GM12878 (cell line): ENCODE measurements around the gene SIX3. TPM values are rescaled to one million over a fixed set of nuclear protein-coding genes. Genes with fewer than 3 reads are reported as not detected.

Experiments used
- ATAC-seq: fragments of 200-7000 bp; cut with Tn5 transposase; 3 replicates; pipeline ENCODE4 v1.9.1; 2020; ENCODE audit warnings: mild to moderate bottlenecking, moderate library complexity
- BruUV-seq: library from RNA; stranded (reverse); fragments of 400-500 nt; replicated peaks from 2 replicates; lab custom pipeline; 2021; lab: Mats Ljungman, UMichigan
- CTCF ChIA-PET: fragments of 300-600 bp; sonication (Branson Sonifier 250); formaldehyde crosslinking; extraction: SDS; loops from one replicate; lab custom pipeline; 2021; ENCODE audit warnings: inconsistent platforms; lab: Yijun Ruan, JAX
- POLR2A ChIA-PET: fragments of 350-600 bp; formaldehyde crosslinking; extraction: SDS; loops from one replicate; lab custom pipeline; 2021; ENCODE audit warnings: inconsistent platforms; lab: Charles Lee
- RAD21 ChIA-PET: fragments of 300-600 bp; sonication (Branson Sonifier 250); formaldehyde crosslinking; loops from one replicate; lab custom pipeline; 2023; ENCODE audit warnings: antibody characterized with exemption; ENCODE audit not compliant: unreplicated experiment; lab: Charles Lee
- SMC1A ChIA-PET: fragments of 300-600 bp; sonication (Branson Sonifier 250); formaldehyde crosslinking; loops from one replicate; lab custom pipeline; 2023; ENCODE audit not compliant: unreplicated experiment, uncharacterized antibody; lab: Charles Lee
- DNase-seq: peaks from one replicate; pipeline ENCODE4 v3.0.0-alpha.2; 2011; ENCODE audit warnings: low read depth, low spot score
- FAIRE-seq: peaks from 3 replicates; lab custom pipeline; 2011; peaks lifted over from hg19 to GRCh38; lab: Jason Lieb, UNC
- H2AFZ ChIP-seq: 2 replicates; pipeline ENCODE4 v1.6.0; 2011; ENCODE audit warnings: low read depth, low read length, control low read depth; ENCODE audit not compliant: control insufficient read depth
- H3K27ac ChIP-seq: 2 replicates; pipeline ENCODE4 v1.5.1; 2011; ENCODE audit warnings: control low read depth; ENCODE audit not compliant: control insufficient read depth, insufficient read depth
- H3K27me3 ChIP-seq, 2 experiments: replicated peaks in 1 of 2; 2 replicates each; pipeline versions ENCODE4 v1.6.0 to v1.6.1; 2011; ENCODE audit warnings: low read length in 1 of 2; ENCODE audit not compliant: control insufficient read depth in 2 of 2, insufficient read depth in 2 of 2
- H3K36me3 ChIP-seq, 2 experiments: 2 replicates each; pipeline ENCODE4 v1.5.1; 2011; ENCODE audit warnings: low read length in 1 of 2; ENCODE audit not compliant: control insufficient read depth in 2 of 2, insufficient read depth in 2 of 2
- H3K4me1 ChIP-seq: 2 replicates; pipeline ENCODE4 v1.6.1; 2011; ENCODE audit warnings: mild to moderate bottlenecking, low read length, moderate library complexity, mixed read lengths; ENCODE audit not compliant: control insufficient read depth, insufficient read depth
- H3K4me2 ChIP-seq: 2 replicates; pipeline ENCODE4 v1.6.0; 2011; ENCODE audit warnings: control low read depth; ENCODE audit not compliant: control insufficient read depth, insufficient read depth
- H3K4me3 ChIP-seq: fragments of 200-600 bp; sonication (generic); 2 replicates; pipeline ENCODE4 v1.5.1; 2016
- H3K79me2 ChIP-seq: 2 replicates; pipeline ENCODE4 v1.6.0; 2011; ENCODE audit warnings: low read length; ENCODE audit not compliant: control insufficient read depth, insufficient read depth
- H3K9ac ChIP-seq: 2 replicates; pipeline ENCODE4 v1.8.0; 2011; ENCODE audit warnings: low read length, control low read depth, mixed read lengths; ENCODE audit not compliant: control insufficient read depth, insufficient read depth
- H3K9me3 ChIP-seq: replicated peaks from 3 replicates; pipeline ENCODE4 v1.5.1; 2011; ENCODE audit warnings: mild to moderate bottlenecking, low read length; ENCODE audit not compliant: control insufficient read depth, insufficient read depth
- H4K20me1 ChIP-seq: 2 replicates; pipeline ENCODE4 v1.6.0; 2011; ENCODE audit not compliant: control insufficient read depth, insufficient read depth
- CEBPB ChIP-seq, 2 experiments: fragments of 150-350 bp in 1 of 2; IDR thresholded peaks; 2 replicates each; pipeline ENCODE4 v1.6.1; 2012 to 2014; ENCODE audit warnings: low read depth in 2 of 2, low read length in 2 of 2, borderline replicate concordance in 1 of 2, inconsistent platforms in 1 of 2
- CREM ChIP-seq: IDR thresholded peaks from 2 replicates; pipeline ENCODE4 v1.6.1; 2014; ENCODE audit warnings: antibody characterized with exemption, low read depth
- JUNB ChIP-seq: IDR thresholded peaks from 2 replicates; pipeline ENCODE4 v1.6.1; 2016; ENCODE audit warnings: antibody characterized with exemption, mild to moderate bottlenecking
- MYB ChIP-seq: fragments of 150-350 bp; IDR thresholded peaks from 2 replicates; pipeline ENCODE4 v1.6.1; 2014; ENCODE audit warnings: mild to moderate bottlenecking, low read depth, low read length, borderline replicate concordance
- PML ChIP-seq: IDR thresholded peaks from 2 replicates; pipeline ENCODE4 v1.6.1; 2012; ENCODE audit warnings: low read length, inconsistent platforms
- POLR2AphosphoS2 ChIP-seq: IDR thresholded peaks from 2 replicates; pipeline ENCODE4 v1.6.1; 2011; ENCODE audit warnings: low read depth, mild to moderate bottlenecking, low read length, improper control_type of control experiment, moderate library complexity
- ZNF207 ChIP-seq: fragments of 450-650 bp; IDR thresholded peaks from 2 replicates; pipeline ENCODE4 v1.6.1; 2014; ENCODE audit warnings: antibody characterized with exemption, mild to moderate bottlenecking, borderline replicate concordance
- WGBS: methylation state at CpG from one replicate; pipeline ENCODE4 v1.1.6; 2016; ENCODE audit warnings: low lambda C conversion rate; ENCODE audit not compliant: insufficient replicate concordance, insufficient coverage; ENCODE audit errors: missing lambda C conversion rate; 5-methylcytosine and 5-hydroxymethylcytosine counted together
- in situ Hi-C: fragments of 300-500 bp; cut with MboI; formaldehyde crosslinking; loops from 9 replicates; pipeline ENCODE4 v1.14.3; 2018; ENCODE audit warnings: mixed read lengths
- intact Hi-C: fragments of 100-400 bp; cut with micrococcal nuclease; formaldehyde crosslinking; loops from one replicate; pipeline ENCODE4 v1.14.2; 2022; ENCODE audit not compliant: unreplicated experiment
- polyA plus RNA-seq, 11 experiments: library from polyadenylated mRNA; depleted of rRNA in 4 of 11; unstranded in 6 of 11; stranded (reverse) in 5 of 11; fragments of >200 nt; fragmentation: Nextera tagmentation in 4 of 11; fragmentation: Illumina TruSeq in 1 of 11; extraction: Ambion mirVana in 4 of 11; extraction: Trizol in 1 of 11; gene quantifications; 1 replicate in 1 of 11; 2 replicates in 10 of 11; pipeline versions ENCODE4 v1.2.1 to v1.2.3, GENCODE V29; 2011 to 2016; ENCODE audit warnings: inconsistent platforms in 2 of 11, missing spikeins in 2 of 11, low read depth in 1 of 11
- total RNA-seq, 4 experiments: library from RNA; depleted of rRNA in 3 of 4; stranded (reverse); fragments of >200 nt in 3 of 4; fragmentation: Illumina TruSeq in 1 of 4; extraction: Trizol in 1 of 4; gene quantifications; 2 replicates each; pipeline versions ENCODE4 v1.2.1 to v1.2.3, GENCODE V29; 2013 to 2021
- TF ChIP-seq, protein P1 (sequence below): IDR thresholded peaks from 2 replicates; pipeline ENCODE4 v1.6.1; 2012; ENCODE audit warnings: low read length, inconsistent platforms
- TF ChIP-seq, protein P2 (sequence below): IDR thresholded peaks from 2 replicates; pipeline ENCODE4 v1.6.1; 2012; ENCODE audit warnings: low read depth, low read length, improper control_type of control experiment

SIX3 gene
- total and polyA plus RNA-seq, 10 of the 15 experiments (the other 5 are each of a cell fraction or from before 2014, with no cell fraction given): 0.05 to 0.42 (median 0.13) TPM; not detected in 4

- TF ChIP-seq, protein P1, sequence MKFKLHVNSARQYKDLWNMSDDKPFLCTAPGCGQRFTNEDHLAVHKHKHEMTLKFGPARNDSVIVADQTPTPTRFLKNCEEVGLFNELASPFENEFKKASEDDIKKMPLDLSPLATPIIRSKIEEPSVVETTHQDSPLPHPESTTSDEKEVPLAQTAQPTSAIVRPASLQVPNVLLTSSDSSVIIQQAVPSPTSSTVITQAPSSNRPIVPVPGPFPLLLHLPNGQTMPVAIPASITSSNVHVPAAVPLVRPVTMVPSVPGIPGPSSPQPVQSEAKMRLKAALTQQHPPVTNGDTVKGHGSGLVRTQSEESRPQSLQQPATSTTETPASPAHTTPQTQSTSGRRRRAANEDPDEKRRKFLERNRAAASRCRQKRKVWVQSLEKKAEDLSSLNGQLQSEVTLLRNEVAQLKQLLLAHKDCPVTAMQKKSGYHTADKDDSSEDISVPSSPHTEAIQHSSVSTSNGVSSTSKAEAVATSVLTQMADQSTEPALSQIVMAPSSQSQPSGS: peak; percentile 40; the same call in 1 of the 2 replicates
- no peak for TF ChIP-seq CREM
- no peak for TF ChIP-seq PML
- TF ChIP-seq, all 136 proteins: peak for 7
These were observed 47.4 kb upstream of the SIX3 start (continued) for GRCh38 chr2:44894058-44894457.

DNA sequence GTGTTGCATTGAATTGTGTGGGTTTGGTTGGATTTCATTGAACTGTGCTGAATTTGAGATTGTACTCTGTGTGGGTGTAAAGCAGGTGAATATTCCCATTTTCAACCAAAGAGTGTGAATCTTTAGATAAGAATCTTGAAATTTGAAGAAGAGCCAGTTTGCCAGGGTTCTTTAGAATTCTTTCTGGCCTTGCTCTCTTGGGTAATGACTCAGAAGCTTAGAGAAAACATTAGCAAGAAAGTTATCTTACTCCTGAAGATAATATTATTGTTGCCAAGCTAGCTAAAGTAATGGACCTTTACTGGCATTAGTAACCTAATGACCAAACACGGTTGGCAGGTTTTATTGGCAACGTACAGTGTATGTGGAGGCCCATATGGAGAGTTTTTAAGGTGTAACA lies 46.4 kb upstream of the SIX3 start:
- ChIA-PET RAD21 (no interaction called here), CTCF (interaction anchor here (0.7 to 0.9 kb wide), 2 partner anchors 10 to 15 kb away, joined by 3 read pairs; no protein-coding TSS in a partner anchor), POLR2A (interaction anchor here (0.7 kb wide), 1 partner anchor 19 kb away, joined by 3 read pairs; no protein-coding TSS in a partner anchor), SMC1A (interaction anchor here (1.3 kb wide), 1 partner anchor 51 kb away, joined by 3 read pairs; no protein-coding TSS in a partner anchor)
- Histone ChIP-seq H4K20me1 (no peaks in the 10 kb centered on the region), H3K9me3 (peaks cover 13% of the 10 kb centered on the region; the same call in 2 of the 3 replicates), H3K4me3 (no peak overlapping the region), H3K36me3 (no peaks in the 10 kb centered on the region), H3K79me2 (no peaks in the 10 kb centered on the region), H3K4me1 (peaks cover 3% of the 10 kb centered on the region; the same call in 1 of the 2 replicates), H3K27me3 (no peaks in the 10 kb centered on the region), H3K4me2 (no peak overlapping the region), H3K9ac (no peak overlapping the region), H3K27ac (no peak overlapping the region), H2AFZ (no peak overlapping the region)
- DNase-seq (no peak), FAIRE-seq (no peak), ATAC-seq (no peak)
- intact Hi-C loops (no loop called here), in situ Hi-C loops (no loop called here)
- WGBS: 24% methylated on average over 2 of the region's 2 CpGs
- BruUV-seq: no TSS peak
- TF ChIP-seq POLR2AphosphoS2 (no peak), CEBPB (IDR thresholded peaks at IDR 0.05; ENCODE audit: borderline replicate concordance in 1 of 2, low read depth in 2 of 2, low read length in 2 of 2) (no peak), JUNB (no peak), MYB (no peak), ZNF207 (no peak)
- TF ChIP-seq, protein P2, sequence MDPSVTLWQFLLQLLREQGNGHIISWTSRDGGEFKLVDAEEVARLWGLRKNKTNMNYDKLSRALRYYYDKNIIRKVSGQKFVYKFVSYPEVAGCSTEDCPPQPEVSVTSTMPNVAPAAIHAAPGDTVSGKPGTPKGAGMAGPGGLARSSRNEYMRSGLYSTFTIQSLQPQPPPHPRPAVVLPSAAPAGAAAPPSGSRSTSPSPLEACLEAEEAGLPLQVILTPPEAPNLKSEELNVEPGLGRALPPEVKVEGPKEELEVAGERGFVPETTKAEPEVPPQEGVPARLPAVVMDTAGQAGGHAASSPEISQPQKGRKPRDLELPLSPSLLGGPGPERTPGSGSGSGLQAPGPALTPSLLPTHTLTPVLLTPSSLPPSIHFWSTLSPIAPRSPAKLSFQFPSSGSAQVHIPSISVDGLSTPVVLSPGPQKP: no peak
